HepG2 (cell line): ENCODE measurements around the gene DPP6. TPM values are rescaled to one million over a fixed set of nuclear protein-coding genes. Genes with fewer than 3 reads are reported as not detected.

Source experiments
- ATAC-seq: fragments of 200-7000 bp; cut with Tn5 transposase; 3 replicates; pipeline ENCODE4 v1.9.1; 2020; ENCODE audit warnings: mild to moderate bottlenecking, moderate library complexity
- BruUV-seq: library from RNA; stranded (reverse); fragments of 400-500 nt; replicated peaks from 2 replicates; lab custom pipeline; 2021; lab: Mats Ljungman, UMichigan
- CTCF ChIA-PET: fragments of 300-600 bp; formaldehyde crosslinking; extraction: SDS; loops from one replicate; lab custom pipeline; 2021; ENCODE audit warnings: low total read pairs, inconsistent platforms, low intra/inter-chr PET ratio; lab: Yijun Ruan, JAX
- POLR2A ChIA-PET: fragments of 350-600 bp; sonication (Branson Sonifier 250); formaldehyde crosslinking; loops from one replicate; lab custom pipeline; 2020; ENCODE audit warnings: antibody characterized with exemption, inconsistent platforms; lab: Yijun Ruan, JAX
- DNase-seq: peaks from one replicate; pipeline ENCODE4 v3.0.0-alpha.2; 2015; ENCODE audit warnings: low spot score
- FAIRE-seq: peaks from 3 replicates; lab custom pipeline; 2011; peaks lifted over from hg19 to GRCh38; lab: Jason Lieb, UNC
- H2AFZ ChIP-seq: one replicate; pipeline ENCODE4 v1.6.1; 2011; ENCODE audit warnings: low read length, inconsistent platforms
- H3K27ac ChIP-seq: fragments of 300-600 bp; 3 replicates; pipeline ENCODE4 v1.8.0; 2011; ENCODE audit warnings: mixed run types, mild to moderate bottlenecking, mixed read lengths, low read length, inconsistent platforms; ENCODE audit not compliant: insufficient read depth; ENCODE audit errors: extremely low read length
- H3K27me3 ChIP-seq, 2 experiments: fragments of 200-600 bp in 1 of 2; 2 replicates in 1 of 2; 3 replicates in 1 of 2; pipeline versions ENCODE4 v1.6.0 to v1.8.0; 2011; ENCODE audit warnings: low read length in 2 of 2, mild to moderate bottlenecking in 2 of 2, moderate library complexity in 2 of 2, inconsistent platforms in 1 of 2; ENCODE audit not compliant: insufficient read depth in 2 of 2, control insufficient read depth in 1 of 2
- H3K36me3 ChIP-seq, 2 experiments: fragments of 200-600 bp in 1 of 2; replicated peaks in 1 of 2; 2 replicates in 1 of 2; 3 replicates in 1 of 2; pipeline versions ENCODE4 v1.5.1 to v1.8.0; 2011; ENCODE audit warnings: low read length in 2 of 2, inconsistent platforms in 1 of 2; ENCODE audit not compliant: insufficient read depth in 2 of 2, control insufficient read depth in 1 of 2
- H3K4me1 ChIP-seq: 2 replicates; pipeline ENCODE4 v1.5.1; 2012; ENCODE audit warnings: low read length, inconsistent platforms; ENCODE audit not compliant: insufficient read depth
- H3K4me2 ChIP-seq: 2 replicates; pipeline ENCODE4 v1.6.0; 2011; ENCODE audit warnings: low read depth, low read length, inconsistent platforms
- H3K4me3 ChIP-seq, 3 experiments: fragments of 200-600 bp in 1 of 3; sonication (generic), shearing (Covaris generic) in 1 of 3; replicated peaks in 1 of 3; 2 replicates each; pipeline ENCODE4 v1.5.1; 2011 to 2016; ENCODE audit warnings: low read length in 3 of 3, inconsistent platforms in 2 of 3, low read depth in 2 of 3, mild to moderate bottlenecking in 2 of 3, control low read depth in 1 of 3, mixed read lengths in 1 of 3; ENCODE audit not compliant: insufficient read depth in 1 of 3
- H3K79me2 ChIP-seq: one replicate; pipeline ENCODE4 v1.6.1; 2011; ENCODE audit warnings: low read length, inconsistent platforms; ENCODE audit not compliant: insufficient read depth
- H3K9ac ChIP-seq: 2 replicates; pipeline ENCODE4 v1.6.0; 2011; ENCODE audit warnings: mild to moderate bottlenecking, low read depth, low read length, inconsistent platforms; ENCODE audit not compliant: insufficient read depth
- H3K9me3 ChIP-seq: 2 replicates; pipeline ENCODE4 v1.5.1; 2012; ENCODE audit warnings: mild to moderate bottlenecking, low read length
- H4K20me1 ChIP-seq: 2 replicates; pipeline ENCODE4 v1.6.0; 2011; ENCODE audit warnings: inconsistent platforms, mild to moderate bottlenecking, low read length, moderate library complexity; ENCODE audit not compliant: insufficient read depth
- AFF4 ChIP-seq: sonication (generic); formaldehyde crosslinking; IDR thresholded peaks from 2 replicates; pipeline ENCODE4 v1.4.0; 2020; ENCODE audit warnings: missing genetic modification reagents
- AGO1 ChIP-seq: fragments of 200-400 bp; formaldehyde crosslinking; IDR thresholded peaks from 2 replicates; pipeline ENCODE4 v1.6.1; 2017; ENCODE audit warnings: mild to moderate bottlenecking, low read depth, low read length, moderate library complexity; ENCODE audit not compliant: poor library complexity, severe bottlenecking
- AKAP8 ChIP-seq: sonication (generic); formaldehyde crosslinking; IDR thresholded peaks from 2 replicates; pipeline ENCODE4 v1.5.1; 2020; ENCODE audit warnings: mild to moderate bottlenecking, missing genetic modification reagents
- CREB1 ChIP-seq, 2 experiments: fragments of 450-650 bp in 1 of 2; IDR thresholded peaks; 2 replicates each; pipeline ENCODE4 v1.6.1; 2016 to 2017; ENCODE audit warnings: control low read depth in 1 of 2, mild to moderate bottlenecking in 1 of 2, missing compliant biosample characterization in 1 of 2, missing genetic modification characterization in 1 of 2
- DNMT3B ChIP-seq: conservative IDR thresholded peaks from 2 replicates; pipeline ENCODE4 v1.6.1; 2016; ENCODE audit warnings: missing biosample characterization, control low read depth
- EP300 ChIP-seq, 3 experiments: sonication (generic) in 1 of 3; formaldehyde crosslinking in 1 of 3; IDR thresholded peaks; 2 replicates each; pipeline versions ENCODE4 v1.5.1 to v1.6.1; 2011 to 2020; ENCODE audit warnings: low read depth in 2 of 3, low read length in 2 of 3, borderline replicate concordance in 1 of 3, improper control_type of control experiment in 1 of 3, mild to moderate bottlenecking in 1 of 3, missing genetic modification reagents in 1 of 3, moderate library complexity in 1 of 3
- GATAD1 ChIP-seq: IDR thresholded peaks from 2 replicates; pipeline ENCODE4 v1.6.1; 2016; ENCODE audit warnings: missing genetic modification reagents, missing compliant biosample characterization
- JUN ChIP-seq: sonication (generic); formaldehyde crosslinking; IDR thresholded peaks from 2 replicates; pipeline ENCODE4 v1.4.0; 2020; ENCODE audit warnings: mild to moderate bottlenecking, missing genetic modification reagents
- PAWR ChIP-seq: sonication (generic); formaldehyde crosslinking; IDR thresholded peaks from 2 replicates; pipeline ENCODE4 v1.4.0; 2020; ENCODE audit warnings: missing genetic modification reagents, mild to moderate bottlenecking, borderline replicate concordance
- PLSCR1 ChIP-seq: sonication (generic); formaldehyde crosslinking; IDR thresholded peaks from 2 replicates; pipeline ENCODE4 v1.5.0; 2020; ENCODE audit warnings: missing genetic modification reagents, mild to moderate bottlenecking, borderline replicate concordance
- TBX2 ChIP-seq: sonication (generic); formaldehyde crosslinking; IDR thresholded peaks from 2 replicates; pipeline ENCODE4 v1.5.0; 2020; ENCODE audit warnings: missing genetic modification reagents, mild to moderate bottlenecking, borderline replicate concordance
- WIZ ChIP-seq: sonication (generic); formaldehyde crosslinking; IDR thresholded peaks from 2 replicates; pipeline ENCODE4 v1.5.1; 2020; ENCODE audit warnings: mild to moderate bottlenecking, missing genetic modification reagents
- ZC3H13 ChIP-seq: sonication (generic); formaldehyde crosslinking; IDR thresholded peaks from 2 replicates; pipeline ENCODE4 v1.8.1; 2023; ENCODE audit warnings: mild to moderate bottlenecking, missing genetic modification reagents, moderate library complexity
- ZNF414 ChIP-seq: sonication (generic); formaldehyde crosslinking; IDR thresholded peaks from 2 replicates; pipeline ENCODE4 v1.5.0; 2020; ENCODE audit warnings: missing genetic modification reagents
- ZNF501 ChIP-seq: sonication (generic); formaldehyde crosslinking; IDR thresholded peaks from 2 replicates; pipeline ENCODE4 v1.5.1; 2020; ENCODE audit warnings: mild to moderate bottlenecking, moderate library complexity, missing genetic modification reagents
- ZNF7 ChIP-seq: IDR thresholded peaks from 2 replicates; pipeline ENCODE4 v1.6.1; 2016; ENCODE audit warnings: missing biosample characterization, missing genetic modification reagents
- ZNF720 ChIP-seq: sonication (generic); formaldehyde crosslinking; IDR thresholded peaks from 2 replicates; pipeline ENCODE4 v1.4.0; 2020; ENCODE audit warnings: missing genetic modification reagents
- ZNF839 ChIP-seq: sonication (generic); formaldehyde crosslinking; IDR thresholded peaks from 2 replicates; pipeline ENCODE4 v1.4.0; 2020; ENCODE audit warnings: missing genetic modification reagents, mild to moderate bottlenecking, borderline replicate concordance
- WGBS: methylation state at CpG from one replicate; pipeline ENCODE4 v1.1.6; 2017; ENCODE audit warnings: low lambda C conversion rate; 5-methylcytosine and 5-hydroxymethylcytosine counted together
- in situ Hi-C: cut with HindIII; loops from 2 replicates; pipeline ENCODE4 v1.10.0; 2017; ENCODE audit warnings: low pct_unique_long_range_greater_than_20kb; ENCODE audit not compliant: extremely low pct_ligation_motif_present
- intact Hi-C: fragments of 100-400 bp; cut with micrococcal nuclease; formaldehyde crosslinking; loops from one replicate; pipeline ENCODE4 v1.10.0; 2022; ENCODE audit not compliant: unreplicated experiment
- polyA plus RNA-seq, 8 experiments: library from polyadenylated mRNA; depleted of rRNA in 3 of 8; stranded (reverse) in 7 of 8; unstranded in 1 of 8; fragments of >200 nt; fragmentation: Illumina TruSeq in 4 of 8; extraction: Trizol in 4 of 8; gene quantifications; 2 replicates each; pipeline versions ENCODE4 v1.2.1 to v1.2.3, GENCODE V29; 2011 to 2016; ENCODE audit warnings: low read depth in 4 of 8, missing spikeins in 1 of 8, mixed read lengths in 1 of 8; ENCODE audit not compliant: insufficient read depth in 1 of 8
- total RNA-seq, 5 experiments: library from RNA; depleted of rRNA; stranded (reverse); fragments of >200 nt; fragmentation: Illumina TruSeq; extraction: Trizol; gene quantifications; 2 replicates each; pipeline ENCODE4 v1.2.3, GENCODE V29; 2016; ENCODE audit warnings: low read depth in 1 of 5

Gene DPP6
- total and polyA plus RNA-seq, 2 of the 13 experiments (the other 11 are each of a cell fraction or from before 2014, with no cell fraction given), result not detected

GRCh38 chr7:154837622-154838021, 785.4 kb downstream of the DPP6 start:
- intact Hi-C loops, result no loop called here
- Histone ChIP-seq H3K9ac (no peak overlapping the region), H3K4me3 (no peak overlapping the region), H4K20me1 (no peaks in the 10 kb centered on the region), H3K36me3 (no peaks in the 10 kb centered on the region), H3K4me1 (no peaks in the 10 kb centered on the region), H3K4me2 (no peak overlapping the region), H3K79me2 (no peaks in the 10 kb centered on the region), H2AFZ (no peak overlapping the region), H3K9me3 (no peaks in the 10 kb centered on the region), H3K27ac (no peak overlapping the region), H3K27me3 (peaks cover 3 to 16% of the 10 kb centered on the region in 2 experiments; a peak in 2 of 5 replicates)
- DNase-seq (no peak), FAIRE-seq (no peak), ATAC-seq (no peak)
- TF ChIP-seq ZNF7 (CRISPR knock-in tag), result no peak
- no peak for TF ChIP-seq JUN (CRISPR knock-in tag)
- TF ChIP-seq CREB1 (IDR thresholded peaks at IDR 0.05), result no peak
- TF ChIP-seq CREB1 (CRISPR knock-in tag; IDR thresholded peaks at IDR 0.05), result no peak
- no peak for TF ChIP-seq AKAP8 (CRISPR knock-in tag)
- no peak for TF ChIP-seq GATAD1 (CRISPR knock-in tag)
- no peak for TF ChIP-seq AGO1
- TF ChIP-seq ZNF720 (CRISPR knock-in tag), result no peak
- no peak for TF ChIP-seq ZNF839 (CRISPR knock-in tag)
- TF ChIP-seq AFF4, result no peak
- TF ChIP-seq WIZ (CRISPR knock-in tag), result no peak
- no peak for TF ChIP-seq TBX2 (CRISPR knock-in tag)
- TF ChIP-seq PAWR (CRISPR knock-in tag), result no peak
- TF ChIP-seq ZNF501 (CRISPR knock-in tag), result no peak
- TF ChIP-seq ZNF414 (CRISPR knock-in tag), result no peak
- no peak for TF ChIP-seq DNMT3B (CRISPR knock-in tag)
- TF ChIP-seq EP300 (IDR thresholded peaks at IDR 0.05; ENCODE audit: low read depth in 2 of 2, low read length in 2 of 2), result no peak
- no peak for TF ChIP-seq EP300 (CRISPR knock-in tag; IDR thresholded peaks at IDR 0.05; ENCODE audit: borderline replicate concordance)
- TF ChIP-seq ZC3H13 (CRISPR knock-in tag), result no peak
- no peak for TF ChIP-seq PLSCR1 (CRISPR knock-in tag)
- no TSS peak for BruUV-seq
- ChIA-PET POLR2A (no interaction called here), CTCF (no interaction called here)
- in situ Hi-C loops, result no loop called here
- WGBS, result 32% methylated on average over 5 of the region's 5 CpGs
